Activated CD4-positive, CD25-positive, alpha-beta regulatory T cell treated with anti-CD3 and anti-CD28 coated beads, Interleukin-2, amount 50 U/mL, for 16 hours (primary cell): ENCODE measurements around the gene CCDC32.

Source experiments
- DNase-seq: peaks from one replicate; pipeline ENCODE4 v3.0.0-alpha.2; 2020; ENCODE audit warnings: low read depth, low spot score

The CCDC32 gene

DNA sequence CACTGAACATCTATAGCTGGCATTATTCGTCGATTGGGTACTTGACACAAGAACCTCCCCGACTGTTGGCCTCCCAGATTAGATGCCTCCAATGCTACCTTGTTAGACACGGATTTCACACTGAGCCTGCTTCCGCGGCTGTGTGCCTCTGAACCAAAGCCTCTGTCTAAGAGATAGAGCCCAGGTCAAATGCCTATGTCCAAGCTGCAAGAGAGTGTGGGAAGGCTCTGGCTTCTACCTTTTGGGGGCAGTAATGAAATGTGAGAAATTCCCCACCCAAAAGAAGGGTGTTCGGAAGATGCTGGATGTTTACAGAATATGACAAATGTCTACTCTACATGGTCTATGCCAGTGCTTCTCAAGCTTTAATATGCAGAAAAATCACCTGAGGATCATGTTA is 2.3 kb upstream of the CCDC32 start:
- no peak for DNase-seq

DNA sequence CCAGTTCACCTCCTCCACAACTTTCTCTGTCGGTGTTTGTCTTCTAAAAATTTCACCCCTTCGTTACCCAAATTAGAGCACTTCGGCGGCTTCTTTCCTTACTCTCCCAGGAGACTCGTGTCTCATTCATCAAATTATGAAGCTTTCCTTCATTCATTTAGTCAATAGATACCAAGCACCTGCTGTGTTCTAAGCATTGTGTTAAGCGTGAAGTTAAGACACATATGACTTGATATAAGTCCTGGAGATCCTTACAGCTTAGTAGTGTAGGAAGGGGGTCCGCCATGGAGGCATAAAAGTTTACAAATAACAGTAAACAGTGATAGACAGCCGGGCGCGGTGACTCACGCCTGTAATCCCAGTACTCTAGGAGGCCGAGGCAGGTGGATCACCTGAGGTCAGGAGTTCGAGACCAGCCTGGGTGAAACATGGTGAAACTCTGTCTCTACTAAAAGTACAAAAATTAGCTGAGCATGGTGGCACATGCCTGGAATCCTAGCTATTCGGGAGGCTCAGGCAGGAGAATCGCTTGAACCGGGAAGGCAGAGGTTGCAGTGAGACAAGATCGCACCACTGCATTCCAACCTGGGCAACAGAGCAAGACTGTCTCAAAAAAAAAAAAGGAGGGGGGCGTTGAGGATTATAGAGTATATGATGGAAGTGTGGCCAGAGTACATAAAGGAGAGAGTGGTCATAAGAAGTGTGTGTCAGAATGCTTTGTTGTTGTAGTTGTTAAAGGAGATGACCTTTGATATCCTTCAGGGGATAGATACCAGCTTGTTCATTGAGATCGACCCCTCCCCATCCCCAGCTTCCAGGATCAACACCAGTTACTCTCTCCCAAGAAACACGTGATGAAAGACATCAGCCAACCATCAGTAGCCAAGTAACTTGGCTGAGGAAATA is 744 bp upstream of the CCDC32 start:
- no peak for DNase-seq

DNA sequence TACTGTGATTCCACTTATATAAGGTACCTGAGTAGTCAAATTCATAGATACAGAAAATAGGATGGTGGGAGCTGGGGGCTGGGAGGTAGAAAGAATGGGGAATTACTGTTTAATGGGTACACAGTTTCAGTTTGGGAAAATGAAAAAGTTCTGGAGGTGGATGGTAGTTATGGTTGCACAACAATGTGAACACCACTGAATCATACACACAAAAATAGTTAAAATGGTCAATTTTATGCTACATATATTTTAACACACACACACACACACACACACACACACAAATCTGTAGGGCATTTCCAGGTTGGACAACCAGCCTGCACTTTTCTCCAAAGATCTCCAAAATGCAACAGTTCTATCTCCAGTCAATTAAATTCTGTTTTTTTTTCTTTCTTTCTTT is 1.4 kb downstream of the CCDC32 start:
- DNase-seq = no peak

DNA sequence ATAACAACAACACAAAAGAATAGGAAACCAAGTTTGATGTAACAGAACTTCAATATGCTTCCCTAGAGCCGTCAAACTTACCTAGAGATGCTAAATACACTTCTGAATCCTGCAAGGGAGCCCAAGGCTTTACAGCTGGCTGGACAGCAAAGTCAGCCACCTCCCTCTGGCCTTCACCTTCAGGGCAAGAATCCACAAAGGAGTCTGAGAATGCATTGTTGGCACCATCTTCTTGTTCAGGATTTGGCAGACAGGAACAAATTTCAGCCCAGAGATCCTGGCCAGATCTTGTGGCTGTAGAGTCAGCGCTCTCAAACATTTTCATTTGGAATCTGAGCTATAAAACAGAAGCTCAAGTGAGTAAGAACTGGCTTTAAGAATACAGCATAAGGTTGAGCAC is 2.2 kb downstream of the CCDC32 start:
- DNase-seq = no peak

DNA sequence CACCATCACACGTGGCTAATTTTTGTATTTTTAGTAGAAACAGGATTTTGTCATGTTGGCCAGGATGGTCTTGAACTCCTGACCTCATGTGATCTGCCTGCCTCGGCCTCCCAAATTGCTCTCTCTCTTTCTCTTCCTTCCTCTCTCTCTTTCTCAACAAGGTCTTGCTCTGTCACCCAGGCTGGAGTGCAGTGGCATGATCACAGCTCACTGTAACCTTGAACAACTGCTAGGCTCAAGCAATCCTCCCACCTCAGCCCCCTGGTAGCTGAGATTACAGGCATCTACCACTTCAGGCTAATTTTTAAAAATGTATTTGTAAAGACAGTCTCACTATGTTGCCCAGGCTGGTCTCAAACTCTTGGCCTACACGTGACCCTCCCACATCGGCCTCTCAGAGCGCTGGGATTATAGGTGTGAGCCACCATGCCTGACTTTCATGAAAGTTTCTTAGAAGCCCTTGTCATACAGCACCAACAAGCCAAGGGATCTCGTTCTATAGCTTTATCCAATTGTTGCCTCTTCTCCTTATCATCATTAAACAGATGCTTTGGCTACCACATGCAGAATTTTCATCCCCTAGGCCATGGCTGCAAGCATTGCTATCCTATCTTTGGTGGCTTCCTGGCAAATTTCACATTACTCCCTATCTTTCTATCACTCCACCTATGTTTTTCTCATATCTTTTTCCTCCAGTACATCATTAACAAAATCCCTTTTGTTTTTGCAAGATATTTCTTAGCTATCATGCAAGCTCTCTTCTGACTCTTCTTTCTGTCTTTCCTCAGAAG is 5.7 kb downstream of the CCDC32 start:
- DNase-seq = no peak

DNA sequence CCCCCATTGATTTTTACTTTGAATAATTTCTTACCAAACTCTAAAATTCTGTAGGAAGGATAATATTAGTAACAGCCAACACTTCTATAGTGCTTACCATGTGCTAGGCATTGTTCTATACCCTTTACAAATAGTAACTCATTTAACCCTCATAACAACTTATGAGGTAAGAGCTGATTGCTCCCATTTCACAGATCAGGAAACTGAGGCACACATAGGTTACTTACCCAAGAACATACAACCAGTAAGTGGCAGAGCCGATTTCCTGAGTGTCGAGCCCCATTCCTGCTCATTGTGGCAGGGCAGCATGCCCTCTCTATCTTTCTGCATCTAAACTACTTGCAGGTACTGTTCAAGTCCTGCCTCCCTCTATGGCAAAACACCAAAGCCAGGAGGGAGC is 9.0 kb downstream of the CCDC32 start:
- no peak for DNase-seq

DNA sequence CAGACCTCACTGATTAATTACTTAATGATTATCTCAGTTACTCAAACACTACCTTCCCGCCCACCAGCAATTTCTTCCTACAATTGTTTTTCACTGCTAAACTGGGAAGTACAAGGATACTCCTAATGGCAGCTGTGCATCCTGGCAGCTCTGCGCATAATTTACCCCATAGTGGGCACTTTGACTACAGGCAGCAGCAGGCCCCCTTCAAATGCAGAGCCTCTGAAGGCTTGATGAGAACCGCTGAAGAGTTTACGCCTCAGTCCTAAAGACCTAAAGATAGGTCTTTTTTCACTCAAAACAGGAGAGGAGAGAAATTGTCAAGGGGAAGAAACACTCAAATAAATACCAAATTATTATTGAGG is 10.7 kb downstream of the CCDC32 start:
- DNase-seq = no peak

DNA sequence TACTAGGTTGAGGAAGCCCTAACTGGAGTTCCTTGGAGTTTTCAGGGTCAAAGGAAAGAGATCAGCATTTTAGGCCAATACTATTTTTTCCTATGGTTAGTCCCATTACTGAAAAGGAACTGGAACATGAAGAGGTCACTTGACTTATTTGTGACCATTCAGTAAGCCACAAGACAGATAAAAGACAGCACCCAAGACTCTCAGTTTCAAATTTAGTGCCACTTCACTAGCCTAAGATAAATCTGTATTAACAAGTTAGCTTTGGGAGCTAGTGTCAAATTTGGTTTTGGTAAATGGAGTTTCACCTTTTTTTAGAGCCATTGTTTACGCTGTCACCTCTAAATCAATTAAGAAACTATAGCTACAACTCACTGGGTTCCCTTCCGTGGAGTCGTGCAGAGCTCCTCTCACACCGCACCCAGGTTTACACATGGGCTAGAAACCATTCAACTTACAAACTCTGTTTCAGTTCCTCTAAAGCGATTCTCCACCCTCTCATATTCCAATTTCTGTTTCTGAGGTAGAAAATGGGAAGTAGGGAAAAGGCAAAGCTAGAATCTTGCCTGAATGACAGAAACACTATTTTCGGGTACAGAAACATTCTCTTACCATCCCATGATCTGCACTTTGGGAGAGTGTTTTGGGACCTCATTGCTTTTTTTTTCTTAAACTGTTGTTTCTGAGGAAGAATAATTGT is 14.4 kb downstream of the CCDC32 start:
- no peak for DNase-seq

DNA sequence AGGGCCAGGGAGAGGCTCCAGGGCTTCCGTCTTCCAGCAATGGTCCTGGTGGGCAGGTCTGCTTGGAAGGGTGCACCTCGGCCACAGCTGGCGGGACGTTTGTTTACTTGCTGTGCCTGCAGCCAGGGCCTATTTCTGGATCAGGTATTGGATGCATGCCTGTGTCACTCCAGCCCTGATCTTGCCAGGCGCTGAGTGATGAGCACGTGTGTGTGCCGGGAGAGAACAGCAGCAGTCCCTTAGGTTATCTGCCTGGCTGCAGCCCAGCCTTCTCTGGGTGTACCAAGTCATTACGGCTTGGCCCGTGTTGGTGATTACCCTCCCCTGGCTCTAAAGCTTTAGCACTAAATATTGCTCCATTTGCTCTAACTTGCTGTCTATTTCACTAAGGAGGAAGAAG is 14.9 kb downstream of the CCDC32 start:
- DNase-seq = no peak

DNA sequence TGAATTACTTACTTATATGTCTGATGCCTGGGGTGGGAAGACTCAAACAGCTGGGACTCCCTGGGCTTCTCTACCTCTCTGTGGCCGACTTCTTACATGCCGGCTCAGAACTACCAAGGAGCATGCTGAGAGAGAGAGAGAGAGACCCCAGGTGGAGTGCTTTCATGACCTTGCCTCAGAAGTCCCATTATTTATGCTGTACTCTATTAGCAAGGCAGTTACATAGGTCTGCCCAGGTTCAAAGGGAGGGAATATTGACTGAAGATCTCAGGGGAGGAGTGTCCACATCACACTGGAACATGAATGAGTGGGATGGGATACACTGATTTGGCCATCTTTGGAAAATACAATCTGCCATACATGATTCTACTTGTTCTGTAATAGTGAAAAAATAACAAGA is 16.2 kb downstream of the CCDC32 start:
- no peak for DNase-seq

DNA sequence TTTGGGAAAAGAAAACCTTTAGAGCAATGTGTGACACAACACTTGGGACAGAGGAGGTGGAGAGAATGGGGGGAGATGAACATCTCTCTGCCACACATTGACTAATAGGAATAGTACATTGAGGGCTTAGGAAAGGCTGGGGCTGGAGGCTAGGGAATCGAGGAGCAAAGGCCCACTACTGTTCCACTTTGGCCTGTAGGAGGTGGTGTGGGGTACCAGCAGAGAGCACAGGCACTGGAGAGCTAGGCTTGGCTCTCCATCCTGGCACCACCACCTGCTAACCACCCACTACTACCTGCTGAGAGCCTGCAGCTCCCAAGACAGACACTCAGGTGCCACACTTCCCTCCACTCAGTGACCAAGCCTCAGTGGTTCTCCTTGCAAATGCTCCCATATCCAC is 19.4 kb downstream of the CCDC32 start:
- no peak for DNase-seq

DNA sequence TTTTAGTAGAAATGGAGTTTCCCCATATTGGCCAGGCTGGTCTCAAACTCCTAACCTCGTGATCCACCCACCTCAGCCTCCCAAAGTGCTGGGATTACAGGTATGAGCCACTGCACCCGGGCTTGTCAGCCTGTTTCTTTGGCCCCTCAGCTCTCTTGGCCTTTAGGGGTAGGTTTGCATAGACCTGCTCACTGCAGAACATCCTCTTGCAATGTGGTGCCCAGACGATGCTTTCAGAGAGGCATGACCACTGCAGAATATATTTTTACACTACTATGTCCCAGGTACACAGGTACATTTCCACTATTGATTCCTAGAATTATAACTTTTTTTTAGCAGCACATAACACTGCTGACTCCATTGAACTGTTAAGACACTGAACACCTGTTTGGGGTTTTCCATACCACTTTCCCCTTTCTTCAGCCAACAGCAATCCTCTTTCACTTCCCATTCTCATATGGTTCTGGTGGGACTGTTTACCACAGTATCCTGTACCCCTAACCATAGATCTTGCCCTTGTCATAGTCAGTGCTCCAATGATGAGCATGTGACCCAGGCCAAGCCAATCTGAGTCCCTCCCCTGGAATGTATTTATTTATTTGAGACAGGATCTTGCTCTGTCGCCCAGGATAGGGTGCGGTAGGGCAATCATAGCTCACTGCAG is 21.1 kb downstream of the CCDC32 start:
- no peak for DNase-seq

DNA sequence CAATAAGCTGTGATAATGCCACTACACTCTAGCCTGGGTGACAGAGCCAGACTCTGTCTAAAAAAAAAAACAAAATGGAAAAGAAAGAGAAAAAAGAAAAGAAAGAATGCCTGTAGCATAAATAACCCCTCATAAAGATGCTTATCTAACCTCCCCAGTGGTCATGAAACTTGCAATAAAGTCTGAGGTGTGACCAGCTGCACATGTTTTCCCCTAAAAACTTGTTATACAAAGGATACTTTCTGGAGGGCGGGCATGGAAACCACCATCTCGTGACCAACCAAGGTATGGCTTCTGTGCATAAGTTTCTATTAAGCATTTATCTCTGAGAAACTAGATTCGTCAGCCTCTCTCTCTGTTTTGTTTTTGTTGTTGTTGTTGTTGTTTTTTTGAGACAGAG is 21.8 kb downstream of the CCDC32 start:
- no peak for DNase-seq

DNA sequence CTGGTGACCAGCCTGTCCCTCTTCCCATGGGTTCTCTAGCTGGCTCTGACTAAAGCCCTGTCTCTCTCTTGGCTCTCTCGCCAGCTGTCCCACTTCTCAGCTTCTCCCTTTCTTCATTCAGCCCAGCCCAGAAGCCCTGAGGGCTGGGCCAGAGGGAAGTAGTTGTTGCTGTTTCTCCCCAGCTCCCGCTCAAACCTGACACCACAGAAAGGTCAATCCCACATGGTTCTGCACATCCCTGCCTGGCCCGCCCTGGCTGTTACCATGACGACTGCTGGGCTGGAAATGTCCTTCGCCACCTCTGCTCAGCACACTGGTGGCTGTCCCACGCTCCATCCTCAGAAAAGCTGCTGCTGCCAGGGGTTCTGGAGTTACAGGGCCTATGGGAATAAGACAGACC is 25.9 kb downstream of the CCDC32 start:
- no peak for DNase-seq

DNA sequence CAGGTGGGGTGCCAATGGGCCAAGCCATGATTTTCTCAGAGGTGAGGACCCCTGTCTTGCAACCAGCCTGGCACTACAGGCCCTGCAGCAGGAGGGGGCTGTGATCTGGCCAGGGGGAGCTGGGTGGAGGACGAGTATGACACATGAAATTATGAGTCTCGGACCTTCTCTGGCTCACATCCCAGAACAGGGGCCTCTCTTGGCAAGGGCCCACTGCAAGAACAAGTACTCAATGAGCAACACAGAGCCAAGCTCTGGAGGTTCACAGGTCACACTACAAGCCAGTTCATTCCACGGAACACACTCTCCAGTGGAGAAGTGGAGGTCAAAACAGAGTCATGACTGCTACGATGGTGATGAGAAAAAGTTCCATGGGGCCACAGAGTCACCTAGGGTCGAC is 28.3 kb downstream of the CCDC32 start:
- DNase-seq = no peak

DNA sequence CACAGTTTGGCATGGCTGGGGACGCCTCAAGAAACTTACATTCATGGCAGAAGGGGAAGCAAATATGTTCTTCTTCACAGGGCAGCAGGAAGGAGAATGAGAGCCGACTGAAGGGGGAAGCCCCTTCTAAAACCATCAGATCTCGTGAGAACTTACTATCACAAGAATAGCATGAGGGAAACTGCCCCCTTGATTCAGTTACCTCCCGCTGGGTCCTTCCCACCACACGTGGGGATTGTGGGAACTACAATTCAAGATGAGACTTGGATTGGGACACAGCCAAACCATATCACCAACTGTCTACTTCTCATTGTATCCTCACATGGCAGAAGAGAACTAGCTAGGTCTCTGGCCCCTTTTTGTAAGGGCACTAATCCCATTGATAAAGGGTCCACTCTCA is 30.5 kb downstream of the CCDC32 start:
- no peak for DNase-seq

DNA sequence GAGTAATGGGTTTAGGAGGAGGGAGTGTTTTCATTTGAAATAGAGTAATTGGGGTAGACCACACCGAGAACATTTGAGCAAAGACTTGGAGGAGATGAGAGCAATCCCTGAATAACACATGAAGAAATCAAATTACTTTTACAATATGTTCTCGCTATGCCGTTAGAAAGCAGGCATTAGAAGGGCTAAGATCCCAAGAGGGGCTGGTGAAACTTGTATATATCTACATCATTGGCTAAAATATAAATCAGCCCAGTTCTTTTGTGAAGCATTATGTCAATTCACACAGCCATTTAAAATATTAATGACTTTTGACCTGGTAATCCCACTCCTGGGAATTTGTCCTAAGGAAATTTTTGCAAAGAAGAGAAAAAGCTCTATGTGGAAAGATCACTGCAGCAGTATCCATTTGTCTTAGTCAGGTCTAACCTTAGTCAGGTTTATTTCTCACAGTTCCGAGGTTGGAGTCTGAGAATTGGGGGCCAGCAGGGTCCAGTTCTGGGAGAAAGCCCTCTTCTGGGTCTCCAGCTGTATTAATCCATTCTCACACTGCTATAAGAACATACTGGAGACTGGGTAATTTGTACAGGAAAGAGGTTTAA is 31.0 kb downstream of the CCDC32 start:
- DNase-seq = no peak

DNA sequence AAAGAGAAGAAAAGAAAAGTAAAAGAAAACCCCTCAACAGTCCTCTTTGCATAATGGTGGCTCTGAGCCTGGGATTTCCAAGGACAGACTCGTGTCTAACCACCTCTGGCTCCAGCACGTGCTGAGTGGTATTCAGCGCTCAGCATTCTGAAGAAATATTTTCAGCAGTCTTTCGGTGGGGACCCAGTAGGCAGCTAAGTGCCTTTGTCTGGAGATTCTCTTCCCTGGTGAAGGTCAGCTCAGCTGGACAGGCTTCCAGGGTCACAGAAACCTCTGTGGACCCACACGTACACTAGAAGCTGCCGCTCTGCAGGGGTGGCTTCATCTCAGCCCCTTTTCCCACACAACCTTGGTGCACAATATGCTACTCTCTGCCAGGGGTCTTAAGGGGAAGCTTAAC is 36.0 kb downstream of the CCDC32 start:
- DNase-seq = no peak

DNA sequence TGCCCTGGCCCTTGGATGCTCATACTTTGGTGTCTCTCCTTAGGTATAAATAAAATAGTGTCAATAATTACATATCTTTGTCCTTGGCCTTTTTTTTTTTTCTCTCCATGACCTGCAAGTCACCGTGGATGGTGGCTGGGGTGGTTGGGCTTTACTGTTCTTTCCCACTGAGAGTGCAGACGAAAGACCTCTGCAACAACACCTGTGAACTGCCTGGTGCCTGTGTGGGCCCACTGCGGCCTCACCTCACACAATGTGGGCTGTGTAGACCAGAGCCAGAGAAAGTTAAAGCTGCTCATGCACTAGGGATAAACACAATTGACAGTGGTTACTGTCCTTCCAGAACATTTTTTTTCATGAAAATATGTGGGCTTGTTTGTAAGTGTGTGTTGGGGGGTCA is 39.0 kb downstream of the CCDC32 start:
- DNase-seq = no peak

DNA sequence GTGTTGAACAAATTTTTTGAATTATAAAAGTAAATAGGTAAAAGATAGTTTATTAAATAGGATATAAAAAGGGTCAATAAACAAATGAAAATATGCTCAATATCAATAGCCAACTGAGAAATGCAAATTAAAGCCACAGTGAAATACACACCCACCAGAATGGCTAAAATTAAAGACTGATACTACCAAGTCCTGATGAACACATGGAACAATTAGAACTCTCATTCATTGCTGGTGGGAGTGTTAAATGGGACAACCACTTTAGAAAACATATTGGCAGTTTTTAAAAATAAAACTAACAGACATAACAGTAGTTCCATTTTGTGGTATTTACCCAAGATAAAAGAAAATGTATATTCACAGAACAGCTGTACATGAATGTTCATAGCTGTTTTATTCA is 41.2 kb downstream of the CCDC32 start:
- DNase-seq = no peak

DNA sequence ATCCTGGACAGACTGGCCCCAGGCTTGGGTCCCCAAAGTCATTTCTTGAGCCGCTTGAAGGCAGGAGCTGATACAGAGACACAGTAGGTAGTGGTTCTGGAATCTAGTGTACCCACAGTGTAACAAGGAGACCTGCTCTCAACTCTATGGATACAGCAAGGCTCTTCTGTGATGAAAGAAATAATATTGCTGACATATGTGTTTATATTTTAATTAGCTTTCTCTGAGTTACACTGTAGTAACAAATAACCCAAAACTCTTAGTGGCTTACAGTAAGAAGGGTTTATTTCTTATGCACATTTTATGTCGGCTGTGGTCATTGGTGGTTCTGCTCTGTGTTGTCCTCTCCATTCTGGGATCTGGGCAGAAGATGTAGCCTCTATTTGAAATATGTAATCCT is 48.5 kb downstream of the CCDC32 start:
- DNase-seq = no peak

DNA sequence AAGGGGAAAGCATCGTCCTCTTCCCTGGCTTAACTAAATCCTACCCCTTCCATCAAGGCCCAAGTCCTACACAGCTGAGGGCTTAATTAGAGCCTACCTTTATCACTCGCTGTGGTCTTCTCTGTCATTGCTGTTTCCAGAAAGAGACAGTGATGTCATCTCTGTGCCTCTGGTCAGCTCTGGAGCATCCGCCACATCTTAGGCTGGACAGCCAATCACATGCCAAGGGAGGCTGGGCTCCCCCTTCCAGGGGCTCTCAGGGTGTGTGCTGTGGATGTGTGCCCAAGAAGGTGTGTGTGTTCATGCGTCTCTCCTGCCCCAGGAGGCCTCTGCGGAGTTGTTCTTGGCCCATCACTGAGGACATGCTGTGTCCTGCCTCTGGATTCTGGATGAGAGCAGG is 51.2 kb downstream of the CCDC32 start:
- no peak for DNase-seq
